Muscle of arm (tissue), 12 donors: Measurements from ENCODE around the gene MALL. TPM values are rescaled to one million over a fixed set of nuclear protein-coding genes. Genes with fewer than 3 reads are reported as not detected.
"Not testable (repeated sequence)": the region's sequence is repeated elsewhere in the genome, so short reads cannot be mapped to it uniquely, and the experiment has no call there.

Source experiments
- DNase-seq: peaks from one replicate; pipeline ENCODE4 v3.0.0-alpha.2; 2013
- polyA plus RNA-seq, 12 donors: library from polyadenylated mRNA; unstranded; fragments of 120-200 nt; gene quantifications; one replicate each; pipeline ENCODE4 v1.2.1, GENCODE V29; 2013; ENCODE audit not compliant: insufficient read length in 12 of 12

MALL gene
- polyA plus RNA-seq, 12 donors, result 7.9 to 15.8 (median 10.1) TPM; not detected in 1

- DNase-seq, result no peak
These were observed 8.6 kb upstream of the MALL start for GRCh38 chr2:110124038-110124825.

GRCh38 chr2:110121592-110121991 is 6.0 kb upstream of the MALL start:
- DNase-seq, result no peak

- no peak for DNase-seq
These were observed 5.4 kb upstream of the MALL start for GRCh38 chr2:110121052-110121334.

GRCh38 chr2:110120171-110121051 is 4.8 kb upstream of the MALL start:
- DNase-seq, result no peak

GRCh38 chr2:110116033-110116710 is 550 bp upstream of the MALL start:
- no peak for DNase-seq

- DNase-seq, result no peak
These were observed 779 bp downstream of the MALL start for GRCh38 chr2:110114831-110115255.

GRCh38 chr2:110113961-110114591 is 1.5 kb downstream of the MALL start:
- no peak for DNase-seq

- not testable (repeated sequence) for DNase-seq
These were observed 7.3 kb downstream of the MALL start for GRCh38 chr2:110108291-110108690.

GRCh38 chr2:110107092-110108079 is 8.2 kb downstream of the MALL start:
- DNase-seq, result no peak

GRCh38 chr2:110106642-110107041 is 9.0 kb downstream of the MALL start:
- DNase-seq, result no peak

GRCh38 chr2:110105608-110106467 is 9.8 kb downstream of the MALL start:
- DNase-seq, result no peak

GRCh38 chr2:110105183-110105582 is 10.4 kb downstream of the MALL start:
- DNase-seq, result no peak

- no peak for DNase-seq
These were observed 11.4 kb downstream of the MALL start for GRCh38 chr2:110104025-110104771.

GRCh38 chr2:110103061-110103961 is 12.3 kb downstream of the MALL start:
- no peak for DNase-seq

GRCh38 chr2:110101901-110102803 is 13.5 kb downstream of the MALL start:
- DNase-seq, result no peak

GRCh38 chr2:110101280-110101844 is 14.3 kb downstream of the MALL start:
- DNase-seq, result peak; percentile 86
